Left lung (tissue), 10 donors: ENCODE data around the gene RASA3. TPM values are rescaled to one million over a fixed set of nuclear protein-coding genes. Genes with fewer than 3 reads are reported as not detected.
"Not testable (repeated sequence)": the region's sequence is repeated elsewhere in the genome, so short reads cannot be mapped to it uniquely, and the experiment has no call there.

Experiments used
- ATAC-seq: fragments of 200-7000 bp; cut with Tn5 transposase; one replicate; pipeline ENCODE4 v1.9.1; 2020; ENCODE audit warnings: moderate library complexity
- DNase-seq, 4 donors: peaks; one replicate each; pipeline ENCODE4 v3.0.0-alpha.2; 2013 to 2020
- H3K27ac ChIP-seq, 2 donors: fragments of 200-600 bp; sonication (generic) in 1 of 2; one replicate each; pipeline versions ENCODE4 v1.5.0 to v1.8.0; 2020 to 2021
- H3K27me3 ChIP-seq, 2 donors: fragments of 200-600 bp; sonication (generic) in 1 of 2; one replicate each; pipeline versions ENCODE4 v1.5.0 to v1.8.0; 2020 to 2021
- H3K36me3 ChIP-seq, 2 donors: fragments of 200-600 bp; sonication (generic) in 1 of 2; one replicate each; pipeline versions ENCODE4 v1.5.0 to v1.8.0; 2020 to 2021
- H3K4me1 ChIP-seq, 2 donors: fragments of 200-600 bp; one replicate each; pipeline ENCODE4 v1.8.0; 2021
- H3K4me3 ChIP-seq, 2 donors: fragments of 200-600 bp; sonication (generic) in 1 of 2; one replicate each; pipeline versions ENCODE4 v1.5.0 to v1.8.0; 2020 to 2021; ENCODE audit warnings: mild to moderate bottlenecking in 1 of 2
- H3K9me3 ChIP-seq, 2 donors: fragments of 200-600 bp; sonication (generic) in 1 of 2; one replicate each; pipeline versions ENCODE4 v1.5.0 to v1.8.0; 2020 to 2021
- intact Hi-C, 2 donors: fragments of 100-400 bp; cut with DNase I; formaldehyde crosslinking; loops; one replicate each; pipeline versions ENCODE4 v1.11.2 to v1.14.2; 2022
- polyA plus RNA-seq, 6 donors: library from polyadenylated mRNA; unstranded; fragments of 120-200 nt; gene quantifications; one replicate each; pipeline ENCODE4 v1.2.1, GENCODE V29; 2013; ENCODE audit not compliant: insufficient read length in 6 of 6
- total RNA-seq, 2 donors: library from RNA; stranded (reverse); fragmentation: NEBNext Ultra II Directional; extraction: Animal tissue kit (Norgen Biotek cat#: 25700); gene quantifications; one replicate each; pipeline ENCODE4 v1.2.1, GENCODE V29; 2021
- TF ChIP-seq, protein P1 (sequence below), 2 donors: fragments of 200-600 bp; sonication (generic) in 1 of 2; IDR thresholded peaks; one replicate each; pipeline versions ENCODE4 v1.5.0 to v1.8.0; 2021; ENCODE audit warnings: antibody characterized with exemption in 2 of 2
- donor health status: DM: no; HTN: yes; CAD: no.
- donor health status: DM: no; HTN: no; CAD: no.

RASA3 gene
- total and polyA plus RNA-seq, 8 donors = 11.4 to 22.2 (median 12.7) TPM

DNA sequence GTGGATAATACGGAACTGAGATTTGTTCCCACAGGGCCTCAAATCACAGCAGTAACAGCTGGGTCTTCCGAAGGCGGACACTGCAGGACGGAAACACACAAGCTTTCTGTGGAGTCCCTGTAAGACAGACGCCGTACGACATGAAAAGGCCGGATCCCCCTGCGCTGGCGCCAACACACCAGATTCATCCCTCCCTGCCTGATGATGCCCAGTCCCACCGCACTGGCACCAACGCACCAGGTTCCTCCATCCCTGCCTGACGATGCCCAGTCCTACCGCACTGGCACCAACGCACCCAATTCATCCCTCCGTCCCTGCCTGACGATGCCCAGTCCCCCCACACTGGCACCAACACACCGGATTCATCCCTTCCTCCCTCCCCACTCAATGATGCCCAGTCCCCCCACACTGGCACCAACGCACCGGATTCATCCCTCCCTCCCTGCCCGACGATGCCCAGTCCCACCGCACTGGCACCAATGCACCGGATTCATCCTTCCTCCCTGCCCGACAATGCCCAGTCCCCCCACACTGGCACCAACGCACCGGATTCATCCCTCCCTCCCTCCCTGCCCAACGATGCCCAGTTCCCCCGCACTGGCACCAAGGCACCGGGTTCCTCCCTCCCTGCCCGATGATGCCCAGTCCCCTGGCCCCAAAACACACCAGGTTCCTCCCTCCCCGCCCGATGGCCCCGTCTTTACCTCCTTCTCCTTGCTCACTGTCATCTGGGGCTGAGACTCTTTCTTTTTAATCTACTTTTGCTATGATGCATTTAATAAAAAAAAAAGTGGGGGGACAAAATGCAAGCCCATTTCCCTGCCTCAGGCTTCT lies 55.1 kb downstream of the RASA3 start:
- ATAC-seq = no peak
- Histone ChIP-seq H3K27me3 (no peaks in the 10 kb centered on the region), H3K4me1 (no peaks in the 10 kb centered on the region), H3K4me3 (no peak overlapping the region), H3K9me3 (no peaks in the 10 kb centered on the region), H3K27ac (no peak overlapping the region), H3K36me3 (peaks cover 0 to 16% of the 10 kb centered on the region in 2 donors)
- no peak for DNase-seq
- intact Hi-C loops = no loop called here
- TF ChIP-seq, protein P1, sequence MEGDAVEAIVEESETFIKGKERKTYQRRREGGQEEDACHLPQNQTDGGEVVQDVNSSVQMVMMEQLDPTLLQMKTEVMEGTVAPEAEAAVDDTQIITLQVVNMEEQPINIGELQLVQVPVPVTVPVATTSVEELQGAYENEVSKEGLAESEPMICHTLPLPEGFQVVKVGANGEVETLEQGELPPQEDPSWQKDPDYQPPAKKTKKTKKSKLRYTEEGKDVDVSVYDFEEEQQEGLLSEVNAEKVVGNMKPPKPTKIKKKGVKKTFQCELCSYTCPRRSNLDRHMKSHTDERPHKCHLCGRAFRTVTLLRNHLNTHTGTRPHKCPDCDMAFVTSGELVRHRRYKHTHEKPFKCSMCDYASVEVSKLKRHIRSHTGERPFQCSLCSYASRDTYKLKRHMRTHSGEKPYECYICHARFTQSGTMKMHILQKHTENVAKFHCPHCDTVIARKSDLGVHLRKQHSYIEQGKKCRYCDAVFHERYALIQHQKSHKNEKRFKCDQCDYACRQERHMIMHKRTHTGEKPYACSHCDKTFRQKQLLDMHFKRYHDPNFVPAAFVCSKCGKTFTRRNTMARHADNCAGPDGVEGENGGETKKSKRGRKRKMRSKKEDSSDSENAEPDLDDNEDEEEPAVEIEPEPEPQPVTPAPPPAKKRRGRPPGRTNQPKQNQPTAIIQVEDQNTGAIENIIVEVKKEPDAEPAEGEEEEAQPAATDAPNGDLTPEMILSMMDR (IDR thresholded peaks at IDR 0.05) = no peak

DNA sequence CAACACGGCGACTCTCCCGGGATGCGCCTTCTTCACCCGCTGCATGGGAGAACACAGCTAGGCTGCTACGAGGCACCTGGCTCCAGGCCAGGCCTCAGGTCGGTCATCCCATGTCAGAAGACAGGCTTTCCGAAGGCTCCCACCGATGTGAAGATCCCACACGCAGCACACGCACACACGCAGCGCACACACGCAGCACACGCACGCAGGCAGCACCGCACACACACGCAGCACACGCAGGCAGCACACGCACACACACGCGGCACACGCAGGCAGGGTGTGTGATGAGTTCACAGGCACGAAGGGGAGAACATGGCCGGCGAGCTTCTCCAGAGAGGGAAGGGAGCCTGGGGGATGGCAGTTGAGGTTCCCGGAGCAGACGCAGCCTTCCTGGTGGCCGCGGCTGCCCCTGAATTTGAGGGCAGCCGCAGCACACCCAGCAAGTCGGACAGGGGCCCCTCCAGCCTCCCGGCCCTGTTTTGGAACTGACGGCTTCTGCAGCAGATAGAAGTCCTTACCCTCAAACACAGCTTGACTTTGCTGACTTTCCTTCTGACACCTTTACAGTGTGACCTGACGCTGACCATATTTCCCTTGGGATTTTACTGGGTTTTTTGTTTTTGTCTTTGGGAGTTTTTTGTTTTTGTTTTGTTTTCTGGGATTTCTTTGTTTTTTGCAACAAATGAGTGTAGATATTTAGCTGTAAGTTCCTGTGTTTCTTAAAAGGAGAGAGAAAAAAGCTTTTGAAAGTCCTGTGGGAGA lies 55.9 kb downstream of the RASA3 start:
- Histone ChIP-seq H3K4me1 (no peaks in the 10 kb centered on the region), H3K4me3 (no peak overlapping the region), H3K27me3 (no peaks in the 10 kb centered on the region), H3K36me3 (peaks cover 0 to 16% of the 10 kb centered on the region in 2 donors), H3K27ac (no peak overlapping the region), H3K9me3 (no peaks in the 10 kb centered on the region)
- peak in 1 of 4 donors; percentile 24 for DNase-seq
- TF ChIP-seq, protein P1 (IDR thresholded peaks at IDR 0.05) = no peak
- no peak for ATAC-seq
- intact Hi-C loops = no loop called here

DNA sequence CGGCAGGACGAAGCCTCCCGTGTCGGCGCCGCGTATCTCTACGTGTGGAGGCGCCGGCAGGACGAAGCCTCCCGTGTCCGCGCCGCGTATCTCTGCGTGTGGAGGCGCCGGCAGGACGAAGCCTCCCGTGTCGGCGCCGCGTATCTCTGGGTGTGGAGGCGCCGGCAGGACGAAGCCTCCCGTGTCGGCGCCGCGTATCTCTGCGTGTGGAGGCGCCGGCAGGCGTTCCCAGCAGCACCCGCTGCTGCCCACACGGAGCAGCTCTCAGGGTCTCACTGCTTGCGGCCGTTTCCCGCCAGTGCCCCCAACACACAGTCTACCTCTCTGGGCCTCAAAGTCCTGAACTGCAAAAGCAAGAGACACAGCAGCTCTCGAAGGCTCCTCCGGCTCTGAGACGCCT lies 56.6 kb downstream of the RASA3 start:
- H3K27me3 ChIP-seq, H3K27ac ChIP-seq, H3K9me3 ChIP-seq, DNase-seq, ATAC-seq, intact Hi-C loops, H3K4me3 ChIP-seq, H3K4me1 ChIP-seq: not testable (repeated sequence)
- H3K36me3 ChIP-seq = peaks cover 0 to 16% of the 10 kb centered on the region in 2 donors

DNA sequence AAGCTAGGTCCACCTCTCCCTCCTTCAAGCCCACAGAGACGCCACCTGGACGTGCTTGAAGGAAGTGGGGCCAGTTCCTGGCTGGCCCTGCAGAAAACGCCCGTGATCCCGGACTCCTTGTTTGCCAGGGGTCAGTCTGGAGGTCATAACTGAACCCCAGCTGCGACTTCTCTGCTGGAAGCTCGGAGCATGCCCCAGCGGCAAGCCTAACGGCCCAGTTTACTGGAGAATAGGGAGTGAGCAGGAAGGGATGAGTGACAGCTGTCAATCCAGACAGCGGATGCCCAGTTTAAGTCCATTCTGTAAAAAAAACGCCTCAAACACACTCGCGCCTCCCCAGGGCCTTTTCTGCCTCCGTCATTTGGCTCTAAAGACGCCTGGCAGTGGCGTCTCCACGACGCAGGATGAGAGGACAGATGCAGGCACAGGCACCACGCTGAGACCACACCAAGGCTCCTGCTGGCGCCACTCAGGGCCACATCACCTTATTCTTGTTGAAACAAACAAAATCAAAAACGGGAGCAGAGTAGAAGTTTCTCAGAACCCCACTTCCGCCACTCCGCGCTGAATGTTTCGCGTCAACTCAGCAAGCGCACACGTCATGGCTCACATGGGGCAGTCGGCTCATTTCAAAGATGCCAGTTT lies 57.6 kb downstream of the RASA3 start:
- no peaks in the 10 kb centered on the region for H3K27me3 ChIP-seq
- intact Hi-C loops = no loop called here
- H3K4me3 ChIP-seq = no peak overlapping the region
- no peaks in the 10 kb centered on the region for H3K4me1 ChIP-seq
- no peak overlapping the region for H3K27ac ChIP-seq
- TF ChIP-seq, protein P1 (IDR thresholded peaks at IDR 0.05) = no peak
- H3K9me3 ChIP-seq = no peaks in the 10 kb centered on the region
- peak in 1 of 4 donors; percentile 27 for DNase-seq
- no peak for ATAC-seq
- H3K36me3 ChIP-seq = peaks cover 0 to 16% of the 10 kb centered on the region in 2 donors

DNA sequence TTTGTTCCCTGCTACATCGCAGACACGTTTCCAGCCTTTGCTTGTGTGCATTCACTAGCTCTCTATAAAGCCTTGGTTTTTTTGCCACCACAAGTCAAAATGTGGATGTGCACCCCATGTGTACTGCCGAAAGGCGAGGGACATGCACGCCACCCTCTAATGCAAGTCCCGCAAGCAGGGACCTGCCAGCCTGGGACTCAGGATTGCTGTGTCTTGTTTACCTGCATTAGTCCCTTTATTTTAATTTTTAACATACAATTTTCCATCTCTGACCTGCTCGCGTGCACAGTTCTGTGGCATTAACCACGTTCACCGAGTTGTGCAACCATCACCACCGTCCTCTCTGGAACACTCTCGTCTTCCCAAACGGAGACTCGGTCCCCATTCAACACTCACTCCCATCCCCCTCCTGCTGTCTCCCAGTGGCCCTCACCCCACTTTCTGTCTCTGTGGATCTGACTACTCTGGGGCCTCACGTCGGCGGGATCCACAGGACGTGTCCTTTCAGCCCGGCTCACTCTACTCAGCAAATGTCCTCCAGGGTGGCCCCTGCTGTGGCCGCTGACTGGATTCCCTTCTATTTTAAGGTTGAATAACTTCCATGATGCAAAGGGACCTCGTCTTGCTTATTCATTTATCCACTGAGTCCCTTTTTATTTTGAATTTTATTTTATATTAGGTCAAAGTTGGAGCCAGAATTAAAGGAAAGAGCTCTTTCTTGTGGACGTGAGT lies 58.4 kb downstream of the RASA3 start:
- Histone ChIP-seq H3K4me1 (peaks cover 1 to 2% of the 10 kb centered on the region in 2 donors), H3K9me3 (no peaks in the 10 kb centered on the region), H3K4me3 (no peak overlapping the region), H3K27ac (no peak overlapping the region), H3K27me3 (no peaks in the 10 kb centered on the region), H3K36me3 (peaks cover 0 to 16% of the 10 kb centered on the region in 2 donors)
- TF ChIP-seq, protein P1 (IDR thresholded peaks at IDR 0.05) = no peak
- ATAC-seq (no peak), DNase-seq (peak in 1 of 4 donors; percentile 24)
- intact Hi-C loops = no loop called here
